Heart right ventricle (tissue), 16 donors: ENCODE measurements around the gene GFY. TPM values are rescaled to one million over a fixed set of nuclear protein-coding genes. Genes with fewer than 3 reads are reported as not detected.

Experiments
- ATAC-seq, 8 donors: fragments of 200-7000 bp; cut with Tn5 transposase; one replicate each; pipeline ENCODE4 v1.9.1; 2020; ENCODE audit warnings: mild to moderate bottlenecking in 8 of 8, moderate library complexity in 8 of 8, moderate number of reproducible peaks in 1 of 8
- DNase-seq, 2 donors: peaks; one replicate each; pipeline ENCODE4 v3.0.0-alpha.2; 2020
- H3K27ac ChIP-seq, 10 donors: fragments of 200-600 bp; sonication (generic) in 2 of 10; one replicate each; pipeline versions ENCODE4 v1.5.0 to v1.8.0; 2020 to 2022; ENCODE audit warnings: mild to moderate bottlenecking in 3 of 10
- H3K27me3 ChIP-seq, 7 donors: fragments of 200-600 bp; one replicate each; pipeline ENCODE4 v1.8.0; 2021 to 2022; ENCODE audit warnings: mild to moderate bottlenecking in 2 of 7
- H3K36me3 ChIP-seq, 9 donors: fragments of 200-600 bp; sonication (generic) in 1 of 9; one replicate each; pipeline versions ENCODE4 v1.5.0 to v1.8.0; 2020 to 2022; ENCODE audit warnings: mild to moderate bottlenecking in 2 of 9
- H3K4me1 ChIP-seq, 9 donors: fragments of 200-600 bp; sonication (generic) in 1 of 9; one replicate each; pipeline versions ENCODE4 v1.5.0 to v1.8.0; 2020 to 2022; ENCODE audit warnings: mild to moderate bottlenecking in 4 of 9
- H3K4me3 ChIP-seq, 10 donors: fragments of 200-600 bp; sonication (generic) in 2 of 10; one replicate each; pipeline versions ENCODE4 v1.5.0 to v1.8.0; 2020 to 2022; ENCODE audit warnings: mild to moderate bottlenecking in 7 of 10, moderate library complexity in 2 of 10
- H3K9me3 ChIP-seq, 11 donors: fragments of 200-600 bp in 10 of 11; sonication (generic) in 2 of 11; one replicate each; pipeline versions ENCODE4 v1.5.0 to v1.8.0; 2013 to 2022; ENCODE audit warnings: mild to moderate bottlenecking in 2 of 11, control low read depth in 1 of 11, moderate library complexity in 1 of 11
- WGBS, 2 donors: extraction: QIAGEN DNeasy Blood & Tissue Kit; methylation state at CpG; one replicate each; pipeline ENCODE4 v1.1.7; 2013; ENCODE audit warnings: inconsistent platforms in 1 of 2; 5-methylcytosine and 5-hydroxymethylcytosine counted together
- intact Hi-C, 10 donors: fragments of 100-400 bp; cut with DNase I; formaldehyde crosslinking; loops; one replicate each; pipeline versions ENCODE4 v1.11.1 to v1.14.2; 2022
- polyA plus RNA-seq, 2 donors: library from polyadenylated mRNA; stranded (reverse); fragments of 200-250 nt; gene quantifications; one replicate each; pipeline ENCODE4 v1.2.3, GENCODE V29; 2013
- total RNA-seq, 10 donors: library from RNA; stranded (reverse); fragmentation: NEBNext Ultra II Directional in 3 of 10; extraction: Animal tissue kit (Norgen Biotek cat#: 25700) in 3 of 10; gene quantifications; one replicate each; pipeline versions ENCODE4 v1.2.1 to v1.2.4, GENCODE V29; 2021 to 2023
- TF ChIP-seq, protein P1 (sequence below), 9 donors: fragments of 200-600 bp; sonication (generic) in 2 of 9; IDR thresholded peaks; one replicate each; pipeline versions ENCODE4 v1.5.0 to v1.8.0; 2021 to 2022; ENCODE audit warnings: antibody characterized with exemption in 9 of 9, mild to moderate bottlenecking in 5 of 9, moderate library complexity in 1 of 9
- donor health status: Arrhythmogenic right ventricular cardiomyopathy.
- donor health status: ischemic (EF 13 %, LVEDD 7.1; RV severe dilation, severe dysfunction).
- donor health status: healthy with polysubstance abuse.
- donor health status: DM: no; HTN: yes; CAD: no.
- donor health status: DM: no; HTN: no; CAD: no.
- donor health status: ischemic (EF 25% LVEDD 6.9; RV normal size, moderate dysfunction).
- donor health status: ischemic (EF 25% LVEDD 5.7; RV mildly dilated, moderate dysfunction).
- donor health status: healthy.
- donor health status: DM: yes; HTN: yes; CAD: no.
- donor health status: Ischemic cardiomyopathy.
- donor health status: ischemic (EF 35%, LVEDD 5.7; RV mildly dilated, moderate dysfunction).
- donor health status: nonischemic (EF 11% LVEDD 7.7; RV severe dilation, severe dysfunction).
- donor health status: DM: yes; HTN: yes; CAD: no.
- donor health status: PGD.
- donor health status: ischemic (EF 29% LVEDD 5.4; RV normal size, mild dysfunction).
- donor health status: nonischemic (EF 23%, LVEDD 6.1; RV moderate dilation, normal function).

GFY gene
- total and polyA plus RNA-seq, 12 donors = 0.13 TPM; not detected in 11

DNA sequence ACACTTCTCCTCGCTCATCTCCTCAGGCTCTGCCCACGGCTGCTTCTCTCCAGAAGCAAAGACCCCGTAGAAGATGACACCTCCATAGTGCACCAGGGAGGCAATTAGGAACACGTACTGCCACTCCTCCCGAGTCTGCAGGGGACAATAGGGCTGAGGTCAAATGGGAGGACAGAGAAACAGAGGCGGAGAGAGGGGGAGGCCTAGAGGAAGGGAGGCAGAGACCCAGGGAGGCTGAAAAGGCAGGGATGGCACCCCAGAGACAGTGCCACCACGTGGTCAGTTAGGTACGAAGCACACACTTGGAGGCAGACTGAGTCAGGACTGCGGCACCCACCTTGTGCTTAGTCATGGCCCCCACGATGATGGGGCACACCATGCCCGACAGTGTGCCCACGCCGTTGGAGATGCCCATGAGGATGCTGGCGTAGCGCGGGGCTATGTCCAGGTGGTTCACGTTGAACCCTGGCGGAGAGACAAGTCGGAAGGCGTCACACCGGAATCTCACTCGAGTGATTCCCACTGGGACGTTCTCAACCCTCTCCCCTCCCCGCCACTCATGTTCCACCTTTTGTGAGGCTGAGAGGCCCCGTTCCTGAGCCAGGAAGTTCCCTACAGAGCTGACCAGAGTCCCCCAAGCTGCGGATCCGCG, 5.6 kb downstream of the GFY start:
- DNase-seq (no peak), ATAC-seq (no peak)
- peaks cover 0 to 15% (median 9%) of the 10 kb centered on the region in 9 donors for H3K4me1 ChIP-seq
- peaks cover 20 to 100% (median 99%) of the 10 kb centered on the region in 7 donors for H3K27me3 ChIP-seq
- H3K27ac ChIP-seq = no peak overlapping the region
- no peaks in the 10 kb centered on the region for H3K9me3 ChIP-seq
- intact Hi-C loops = no loop called here
- no peak overlapping the region for H3K4me3 ChIP-seq
- WGBS, 2 donors = 57 to 65% methylated on average over 28 of the region's 28 CpGs
- no peaks in the 10 kb centered on the region for H3K36me3 ChIP-seq
- TF ChIP-seq, protein P1, sequence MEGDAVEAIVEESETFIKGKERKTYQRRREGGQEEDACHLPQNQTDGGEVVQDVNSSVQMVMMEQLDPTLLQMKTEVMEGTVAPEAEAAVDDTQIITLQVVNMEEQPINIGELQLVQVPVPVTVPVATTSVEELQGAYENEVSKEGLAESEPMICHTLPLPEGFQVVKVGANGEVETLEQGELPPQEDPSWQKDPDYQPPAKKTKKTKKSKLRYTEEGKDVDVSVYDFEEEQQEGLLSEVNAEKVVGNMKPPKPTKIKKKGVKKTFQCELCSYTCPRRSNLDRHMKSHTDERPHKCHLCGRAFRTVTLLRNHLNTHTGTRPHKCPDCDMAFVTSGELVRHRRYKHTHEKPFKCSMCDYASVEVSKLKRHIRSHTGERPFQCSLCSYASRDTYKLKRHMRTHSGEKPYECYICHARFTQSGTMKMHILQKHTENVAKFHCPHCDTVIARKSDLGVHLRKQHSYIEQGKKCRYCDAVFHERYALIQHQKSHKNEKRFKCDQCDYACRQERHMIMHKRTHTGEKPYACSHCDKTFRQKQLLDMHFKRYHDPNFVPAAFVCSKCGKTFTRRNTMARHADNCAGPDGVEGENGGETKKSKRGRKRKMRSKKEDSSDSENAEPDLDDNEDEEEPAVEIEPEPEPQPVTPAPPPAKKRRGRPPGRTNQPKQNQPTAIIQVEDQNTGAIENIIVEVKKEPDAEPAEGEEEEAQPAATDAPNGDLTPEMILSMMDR (IDR thresholded peaks at IDR 0.05) = peak in 1 of 9 donors; percentile 15

DNA sequence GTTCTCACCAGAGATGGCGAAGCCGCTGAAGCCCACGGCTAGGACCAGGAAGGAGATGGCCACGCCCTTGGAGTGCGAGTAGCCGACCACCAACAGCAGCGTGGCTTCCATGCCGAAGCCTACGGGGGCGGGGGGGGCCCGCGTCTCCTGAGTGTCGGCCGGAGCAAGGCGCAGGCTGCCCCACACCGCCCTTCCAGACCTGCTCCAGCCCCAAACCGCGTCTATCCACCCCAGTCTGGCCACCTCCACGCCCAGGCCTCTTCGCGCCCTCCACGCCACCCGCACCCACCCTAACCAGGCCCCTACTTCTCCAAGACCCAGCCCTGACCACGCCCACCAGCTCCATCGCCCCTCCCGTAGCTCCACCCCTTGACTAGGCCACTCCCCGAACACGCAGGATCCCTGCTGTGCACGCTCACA, 6.2 kb downstream of the GFY start:
- no peak overlapping the region for H3K27ac ChIP-seq
- TF ChIP-seq, protein P1 (IDR thresholded peaks at IDR 0.05) = no peak
- WGBS, 2 donors = 49% methylated on average over 27 to 29 of the region's 29 CpGs
- H3K4me1 ChIP-seq = peaks cover 0 to 12% (median 9%) of the 10 kb centered on the region in 9 donors
- no peaks in the 10 kb centered on the region for H3K36me3 ChIP-seq
- H3K27me3 ChIP-seq = peaks cover 16 to 100% (median 99%) of the 10 kb centered on the region in 7 donors
- H3K4me3 ChIP-seq = no peak overlapping the region
- H3K9me3 ChIP-seq = no peaks in the 10 kb centered on the region
- DNase-seq = no peak
- ATAC-seq = peak in 1 of 8 donors; percentile 23
- intact Hi-C loops = no loop called here

DNA sequence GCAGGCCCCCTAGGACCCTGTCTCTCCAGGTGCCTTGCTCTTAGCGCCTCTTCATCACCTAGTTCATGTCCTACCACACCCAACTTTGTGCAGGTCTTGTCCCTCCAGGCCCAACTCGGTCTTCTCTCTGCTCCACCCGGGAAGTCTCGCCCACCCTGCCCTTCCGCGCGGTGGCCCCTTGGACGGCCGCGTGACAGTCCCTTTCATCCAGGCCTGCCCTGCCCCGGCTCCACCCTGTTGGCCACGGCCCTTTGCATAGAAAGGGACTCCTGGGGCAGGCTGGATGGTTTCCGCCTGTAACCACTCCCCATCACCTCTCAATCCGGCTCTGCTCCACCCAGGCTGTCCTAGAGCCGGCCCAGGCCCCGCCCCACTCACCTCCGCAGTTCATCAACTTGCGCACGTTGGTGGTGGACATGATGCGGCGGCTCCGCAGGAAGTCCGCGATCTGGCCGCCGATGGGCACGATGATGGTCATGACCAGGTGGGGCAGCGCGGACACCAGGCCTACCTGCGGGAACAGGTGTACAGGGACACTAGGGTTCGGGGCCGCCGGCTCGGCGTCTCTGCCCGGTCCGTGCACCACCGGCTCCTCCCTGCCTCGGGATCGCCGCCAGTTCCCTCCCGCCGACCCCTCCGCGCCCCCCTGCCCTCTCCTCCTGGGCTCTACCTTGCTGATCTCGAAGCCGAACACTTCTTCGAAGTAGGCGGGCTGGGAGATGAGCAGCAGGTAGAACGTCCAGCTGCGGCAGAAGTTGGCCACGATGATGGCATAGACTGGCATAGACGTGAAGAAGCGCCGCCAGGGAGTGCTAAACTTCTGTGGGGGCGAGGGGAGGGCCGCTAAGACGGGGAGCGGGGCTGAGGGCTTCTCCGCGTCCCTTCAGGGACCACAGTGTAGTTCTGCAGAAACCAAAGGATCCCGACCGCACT, 7.2 kb downstream of the GFY start:
- Histone ChIP-seq H3K4me1 (peaks cover 0 to 15% (median 9%) of the 10 kb centered on the region in 9 donors), H3K27ac (no peak overlapping the region), H3K27me3 (peaks cover 8 to 100% (median 99%) of the 10 kb centered on the region in 7 donors), H3K9me3 (no peaks in the 10 kb centered on the region), H3K36me3 (no peaks in the 10 kb centered on the region), H3K4me3 (no peak overlapping the region)
- intact Hi-C loops = no loop called here
- TF ChIP-seq, protein P1 (IDR thresholded peaks at IDR 0.05) = no peak
- 16% methylated on average over 63 of the region's 63 CpGs for WGBS, 2 donors
- no peak for ATAC-seq
- DNase-seq = no peak

DNA sequence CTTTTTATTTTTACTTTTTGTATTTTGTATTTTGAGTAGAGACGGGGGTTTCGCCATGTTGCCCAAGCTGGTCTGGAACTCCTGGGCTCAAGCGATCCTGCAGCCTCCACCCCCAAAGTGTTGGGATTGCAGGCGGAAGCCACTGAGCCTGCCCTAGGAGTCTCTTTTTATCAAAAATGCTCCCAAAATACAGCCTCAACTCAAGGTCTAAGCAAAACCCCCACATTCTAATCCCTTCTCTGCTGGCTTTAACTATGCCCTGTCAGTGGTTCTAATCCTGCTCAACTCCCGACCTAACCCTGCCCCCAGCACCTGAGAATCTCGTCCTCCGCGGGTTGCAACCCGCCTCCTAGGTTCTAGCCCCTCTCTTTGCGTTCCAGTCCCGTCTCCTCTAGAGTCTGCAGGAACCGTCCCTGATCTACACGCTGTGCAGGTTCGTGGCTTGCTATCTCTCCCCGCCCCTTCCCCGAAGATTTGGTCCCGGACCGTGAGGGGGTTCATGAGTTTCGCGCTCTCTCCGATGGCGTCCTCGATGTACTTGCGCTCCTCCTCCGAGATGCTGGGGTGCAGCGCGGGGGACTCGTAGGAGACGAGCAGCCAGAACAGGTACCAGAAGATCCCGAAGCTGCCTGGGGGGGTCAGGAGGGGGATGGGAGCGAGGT, 8.2 kb downstream of the GFY start:
- Histone ChIP-seq H3K36me3 (no peaks in the 10 kb centered on the region), H3K4me1 (peaks cover 0 to 7% (median 2%) of the 10 kb centered on the region in 9 donors), H3K27ac (no peak overlapping the region), H3K27me3 (peaks cover 8 to 98% (median 96%) of the 10 kb centered on the region in 7 donors), H3K9me3 (no peaks in the 10 kb centered on the region), H3K4me3 (no peak overlapping the region)
- DNase-seq (no peak), ATAC-seq (no peak)
- TF ChIP-seq, protein P1 (IDR thresholded peaks at IDR 0.05) = no peak
- WGBS, 2 donors = 21 to 24% methylated on average over 31 of the region's 31 CpGs
- intact Hi-C loops = no loop called here
